ENCODE data around the gene TUBA4B. TPM values are rescaled to one million over a fixed set of nuclear protein-coding genes. Genes with fewer than 3 reads are reported as not detected.

TUBA4B gene
- total and polyA plus RNA-seq, 12 donors: not detected

DNA sequence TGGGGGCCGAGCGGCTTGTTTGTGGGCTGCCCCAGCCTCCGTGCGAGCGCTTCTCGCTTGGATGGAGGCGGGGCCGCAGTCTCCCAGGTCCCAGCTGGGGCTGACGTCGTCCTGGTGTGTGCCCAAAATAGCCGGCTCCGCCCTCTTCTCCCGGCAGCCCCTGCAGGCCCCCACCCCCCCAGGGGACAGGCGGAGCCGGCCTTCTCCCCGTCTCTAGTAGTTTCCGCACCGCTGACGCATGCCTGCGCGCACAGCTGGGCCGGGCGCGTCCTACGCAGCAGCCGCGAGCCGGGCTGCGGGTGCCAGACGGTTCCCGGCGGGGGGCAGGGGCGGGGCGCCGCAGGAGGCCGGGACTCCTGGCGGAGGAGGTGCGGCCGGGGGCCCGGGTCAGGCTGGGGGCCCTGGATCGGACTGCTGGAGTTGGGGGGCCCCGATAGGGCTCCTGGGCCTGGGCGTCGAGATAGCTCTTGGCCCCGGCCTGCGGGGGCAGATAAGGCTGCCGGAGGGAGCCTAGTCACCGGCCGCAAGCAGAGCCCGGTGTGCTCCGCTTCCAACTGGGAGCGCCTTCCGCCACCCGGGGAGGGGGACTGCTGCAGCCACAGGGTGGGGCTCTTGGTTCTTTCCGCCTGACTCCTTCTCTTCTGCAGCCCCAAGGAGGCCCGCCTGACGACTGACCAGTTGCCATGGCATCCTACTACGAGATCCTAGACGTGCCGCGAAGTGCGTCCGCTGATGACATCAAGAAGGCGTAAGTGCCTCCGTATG, 26.3 kb downstream of the TUBA4B start, which contains the start of gene DNAJB2:
DNAJB2 (plus strand) TSS at position 216 of the 765 bp plus-strand sequence; CDS start at position 684, 468 bp downstream.
- H3K4me3 ChIP-seq: peak within 1 kb of the TSS; percentile 56 to 96 (median 75)
- no peaks in the 10 kb centered on the region for H3K9me3 ChIP-seq
- intact Hi-C loops (cut with DNase I): loop anchor here in 5 of 10 donors (1.0 to 5.0 kb wide), 9 partner anchors 15 to 117 kb away; partner anchors contain the start of genes ANKZF1 (in 2 of the 5), ATG9A (in 2 of the 5), TUBA4A (in 2 of the 5) and TUBA4B (in 2 of the 5)
- peak; percentile 95 to 97 (median 97) for ATAC-seq
- no peaks in the 10 kb centered on the region for H3K27me3 ChIP-seq
- H3K36me3 ChIP-seq: peaks cover 0 to 43% (median 32%) of the 10 kb centered on the region in 9 donors
- peak; percentile 99 for DNase-seq
- peak within 1 kb of the TSS; percentile 91 to 100 (median 98) for H3K27ac ChIP-seq
- H3K4me1 ChIP-seq: peaks cover 11 to 58% (median 34%) of the 10 kb centered on the region in 9 donors
- WGBS, 2 donors: 0 to 1% methylated on average over 63 to 65 of the region's 65 CpGs
- TF ChIP-seq, protein P1, sequence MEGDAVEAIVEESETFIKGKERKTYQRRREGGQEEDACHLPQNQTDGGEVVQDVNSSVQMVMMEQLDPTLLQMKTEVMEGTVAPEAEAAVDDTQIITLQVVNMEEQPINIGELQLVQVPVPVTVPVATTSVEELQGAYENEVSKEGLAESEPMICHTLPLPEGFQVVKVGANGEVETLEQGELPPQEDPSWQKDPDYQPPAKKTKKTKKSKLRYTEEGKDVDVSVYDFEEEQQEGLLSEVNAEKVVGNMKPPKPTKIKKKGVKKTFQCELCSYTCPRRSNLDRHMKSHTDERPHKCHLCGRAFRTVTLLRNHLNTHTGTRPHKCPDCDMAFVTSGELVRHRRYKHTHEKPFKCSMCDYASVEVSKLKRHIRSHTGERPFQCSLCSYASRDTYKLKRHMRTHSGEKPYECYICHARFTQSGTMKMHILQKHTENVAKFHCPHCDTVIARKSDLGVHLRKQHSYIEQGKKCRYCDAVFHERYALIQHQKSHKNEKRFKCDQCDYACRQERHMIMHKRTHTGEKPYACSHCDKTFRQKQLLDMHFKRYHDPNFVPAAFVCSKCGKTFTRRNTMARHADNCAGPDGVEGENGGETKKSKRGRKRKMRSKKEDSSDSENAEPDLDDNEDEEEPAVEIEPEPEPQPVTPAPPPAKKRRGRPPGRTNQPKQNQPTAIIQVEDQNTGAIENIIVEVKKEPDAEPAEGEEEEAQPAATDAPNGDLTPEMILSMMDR (IDR thresholded peaks at IDR 0.05): peak in 6 of 9 donors; percentile 4 to 48 (median 33)

- intact Hi-C loops (cut with DNase I): loop anchor here in 5 of 10 donors (1.0 to 5.0 kb wide), 10 partner anchors 14 to 118 kb away; partner anchors contain the start of genes ANKZF1 (in 2 of the 5), ATG9A (in 2 of the 5), TUBA4A (in 2 of the 5) and TUBA4B (in 2 of the 5)
Measured at GRCh38 chr2:219279916-219280516, 27.0 kb downstream of the TUBA4B start.

GRCh38 chr2:219280651-219281050, 27.6 kb downstream of the TUBA4B start:
- 94 to 99% methylated on average over 4 of the region's 4 CpGs for WGBS, 2 donors
- peaks cover 11 to 64% (median 30%) of the 10 kb centered on the region in 9 donors for H3K4me1 ChIP-seq
- DNase-seq (no peak), ATAC-seq (no peak)
- peak overlapping the region in 5 of 10 donors; percentile 97 to 100 (median 99) for H3K27ac ChIP-seq
- no peaks in the 10 kb centered on the region for H3K27me3 ChIP-seq
- H3K36me3 ChIP-seq: peaks cover 0 to 56% (median 45%) of the 10 kb centered on the region in 9 donors
- H3K4me3 ChIP-seq: peak overlapping the region in 2 of 10 donors; percentile 82 to 96
- intact Hi-C loops (cut with DNase I): loop anchor here in 1 of 10 donors (2.0 kb wide), 1 partner anchor 62 kb away; the partner anchor contains the start of gene ABCB6
- no peaks in the 10 kb centered on the region for H3K9me3 ChIP-seq
- TF ChIP-seq, protein P1 (IDR thresholded peaks at IDR 0.05): no peak

More at GRCh38 chr2:219279916-219280516, 27.0 kb downstream of the TUBA4B start:
- ATAC-seq (no peak), DNase-seq (no peak)
- H3K36me3 ChIP-seq: peaks cover 0 to 50% (median 39%) of the 10 kb centered on the region in 9 donors
- H3K9me3 ChIP-seq: no peaks in the 10 kb centered on the region
- TF ChIP-seq, protein P1 (IDR thresholded peaks at IDR 0.05): peak in 2 of 9 donors; percentile 2 to 5
- H3K27me3 ChIP-seq: no peaks in the 10 kb centered on the region
- peak overlapping the region; percentile 56 to 96 (median 75) for H3K4me3 ChIP-seq
- H3K4me1 ChIP-seq: peaks cover 11 to 61% (median 33%) of the 10 kb centered on the region in 9 donors
- 39 to 40% methylated on average over 12 of the region's 12 CpGs for WGBS, 2 donors
- H3K27ac ChIP-seq: peak overlapping the region; percentile 91 to 100 (median 98)

DNA sequence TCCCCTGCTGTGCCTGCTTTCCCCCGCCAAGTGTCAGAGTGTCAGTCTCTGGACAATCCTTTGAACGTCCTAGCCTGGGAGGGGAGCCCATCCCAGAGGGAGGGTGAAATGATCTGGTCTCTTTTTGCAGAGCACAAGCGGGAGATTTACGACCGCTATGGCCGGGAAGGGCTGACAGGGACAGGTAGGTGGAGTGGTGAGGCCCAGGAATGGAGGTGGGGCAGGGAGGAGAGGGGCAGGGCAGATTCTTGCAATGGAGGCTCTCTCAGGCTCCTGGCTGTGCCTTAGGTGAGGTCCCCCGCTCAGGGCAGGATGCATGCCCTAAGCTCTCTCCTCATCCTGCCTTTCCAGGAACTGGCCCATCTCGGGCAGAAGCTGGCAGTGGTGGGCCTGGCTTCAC, 28.5 kb downstream of the TUBA4B start:
- Histone ChIP-seq H3K36me3 (peaks cover 0 to 63% (median 47%) of the 10 kb centered on the region in 9 donors), H3K4me3 (no peak overlapping the region), H3K4me1 (peaks cover 11 to 70% (median 30%) of the 10 kb centered on the region in 9 donors), H3K27me3 (no peaks in the 10 kb centered on the region), H3K9me3 (no peaks in the 10 kb centered on the region), H3K27ac (peak overlapping the region in 2 of 10 donors; percentile 8 to 65)
- ATAC-seq (no peak), DNase-seq (no peak)
- TF ChIP-seq, protein P1 (IDR thresholded peaks at IDR 0.05): no peak
- 81 to 92% methylated on average over 8 of the region's 8 CpGs for WGBS, 2 donors
- intact Hi-C loops (cut with DNase I): loop anchor here in 1 of 10 donors (2.0 kb wide), 1 partner anchor 63 kb away; the partner anchor contains the start of gene ABCB6

Measured in heart right ventricle (tissue), 16 donors.